Transverse colon (tissue), 4 donors: Measurements from ENCODE around the gene GTF2IRD1. TPM values are rescaled to one million over a fixed set of nuclear protein-coding genes. Genes with fewer than 3 reads are reported as not detected.

Experiments used
- DNase-seq: peaks from one replicate; pipeline ENCODE4 v3.0.0-alpha.2; 2019
- H3K27ac ChIP-seq, 4 donors: fragments of 200-600 bp; sonication (generic); 2 replicates each; pipeline ENCODE4 v1.5.1; 2016 to 2018; ENCODE audit warnings: inconsistent platforms in 4 of 4
- H3K27me3 ChIP-seq: fragments of 200-600 bp; sonication (generic); 2 replicates; pipeline ENCODE4 v1.5.1; 2017; ENCODE audit warnings: inconsistent platforms
- H3K36me3 ChIP-seq, 4 donors: fragments of 200-600 bp; sonication (generic); 2 replicates each; pipeline ENCODE4 v1.5.1; 2017 to 2019; ENCODE audit warnings: inconsistent platforms in 4 of 4
- H3K4me1 ChIP-seq, 4 donors: fragments of 200-600 bp; sonication (generic); 2 replicates each; pipeline ENCODE4 v1.5.1; 2017 to 2020; ENCODE audit warnings: inconsistent platforms in 4 of 4
- H3K4me3 ChIP-seq, 4 donors: fragments of 200-600 bp; sonication (generic); 1 replicate in 1 of 4; 2 replicates in 3 of 4; pipeline versions ENCODE4 v1.5.1 to v1.6.1; 2017 to 2019; ENCODE audit warnings: inconsistent platforms in 4 of 4
- H3K9me3 ChIP-seq, 2 donors: fragments of 200-600 bp; sonication (generic); 2 replicates each; pipeline ENCODE4 v1.5.1; 2017 to 2019; ENCODE audit warnings: inconsistent platforms in 2 of 2
- CTCF ChIP-seq, 5 experiments: fragments of 200-600 bp in 3 of 5; fragments of 450-650 bp in 2 of 5; sonication (generic) in 3 of 5; IDR thresholded peaks; 1 replicate in 2 of 5; 2 replicates in 3 of 5; pipeline ENCODE4 v1.5.1; 2016 to 2017; ENCODE audit warnings: antibody characterized with exemption in 5 of 5, inconsistent platforms in 3 of 5, mild to moderate bottlenecking in 2 of 5, moderate library complexity in 1 of 5
- EP300 ChIP-seq: sonication (generic); formaldehyde crosslinking; IDR thresholded peaks from one replicate; pipeline ENCODE4 v1.6.1; 2017; ENCODE audit warnings: antibody characterized with exemption, low read depth
- POLR2A ChIP-seq: fragments of 450-650 bp; IDR thresholded peaks from one replicate; pipeline ENCODE4 v1.6.1; 2016; ENCODE audit warnings: antibody characterized with exemption, mild to moderate bottlenecking, moderate library complexity
- POLR2AphosphoS5 ChIP-seq, 3 donors: sonication (generic); formaldehyde crosslinking; IDR thresholded peaks; one replicate each; pipeline ENCODE4 v1.6.1; 2016; ENCODE audit warnings: antibody characterized with exemption in 3 of 3
- WGBS, 2 donors: methylation state at CpG; one replicate each; pipeline ENCODE4 v1.1.5; 2018; ENCODE audit warnings: low coverage in 1 of 2; 5-methylcytosine and 5-hydroxymethylcytosine counted together
- in situ Hi-C, 4 donors: fragments of 200-750 bp; cut with MboI; loops; one replicate each; pipeline versions ENCODE4 v1.15.0 to v1.15.1; 2017; ENCODE audit warnings: low sequenced_read_pairs in 3 of 4, low pct_ligation_motif_present in 1 of 4, low pct_unique_long_range_greater_than_20kb in 1 of 4
- intact Hi-C: fragments of 100-400 bp; cut with DNase I; formaldehyde crosslinking; loops from one replicate; pipeline ENCODE4 v1.15.1; 2023; ENCODE audit warnings: low total_unique reads
- total RNA-seq, 4 donors: library from RNA; depleted of rRNA; stranded (reverse); fragments of >200 nt; gene quantifications; one replicate each; pipeline ENCODE4 v1.1.0, GENCODE V29; 2016

GTF2IRD1 gene
- total RNA-seq, 4 donors from 2014 or later: 4.6 to 22.4 (median 14.7) TPM

- H3K27ac ChIP-seq: no peak overlapping the region
- DNase-seq: no peak
Measured at GRCh38 chr7:74473116-74473515, 19.4 kb downstream of the GTF2IRD1 start.

GRCh38 chr7:74474271-74474865 lies 20.7 kb downstream of the GTF2IRD1 start:
- H3K9me3 ChIP-seq: no peaks in the 10 kb centered on the region
- no peaks in the 10 kb centered on the region for H3K27me3 ChIP-seq
- H3K4me3 ChIP-seq: no peak overlapping the region
- no peaks in the 10 kb centered on the region for H3K36me3 ChIP-seq
- DNase-seq: no peak
- intact Hi-C loops (no loop called here), in situ Hi-C loops (no loop called here)
- H3K4me1 ChIP-seq: peaks cover 30 to 40% (median 38%) of the 10 kb centered on the region in 4 donors
- WGBS, 2 donors: 91% methylated on average over 4 of the region's 4 CpGs; no CpG with 5 or more reads in 1 of the 2 donors
- no peak overlapping the region for H3K27ac ChIP-seq
- no peak for TF ChIP-seq CTCF (IDR thresholded peaks at IDR 0.05)
- no peak for TF ChIP-seq POLR2A
- no peak for TF ChIP-seq EP300
- TF ChIP-seq POLR2AphosphoS5 (IDR thresholded peaks at IDR 0.05): no peak

More at GRCh38 chr7:74473116-74473515, 19.4 kb downstream of the GTF2IRD1 start:
- no peaks in the 10 kb centered on the region for H3K27me3 ChIP-seq
- intact Hi-C loops: no loop called here
- peaks cover 17 to 27% (median 25%) of the 10 kb centered on the region in 4 donors for H3K4me1 ChIP-seq
- TF ChIP-seq POLR2AphosphoS5 (IDR thresholded peaks at IDR 0.05): no peak
- no peak for TF ChIP-seq EP300
- TF ChIP-seq POLR2A: no peak
- TF ChIP-seq CTCF (IDR thresholded peaks at IDR 0.05): no peak
- no peaks in the 10 kb centered on the region for H3K36me3 ChIP-seq
- no peak overlapping the region for H3K4me3 ChIP-seq
- in situ Hi-C loops: no loop called here
- 72% methylated on average over 5 of the region's 5 CpGs; no CpG with 5 or more reads in 1 of the 2 donors for WGBS, 2 donors
- H3K9me3 ChIP-seq: no peaks in the 10 kb centered on the region

- 51% methylated on average over 2 to 15 of the region's 15 CpGs for WGBS, 2 donors
- Histone ChIP-seq H3K27me3 (no peaks in the 10 kb centered on the region), H3K36me3 (no peaks in the 10 kb centered on the region), H3K27ac (peak overlapping the region in 3 of 4 donors; percentile 81 to 90 (median 89)), H3K9me3 (no peaks in the 10 kb centered on the region), H3K4me1 (peaks cover 40 to 50% (median 48%) of the 10 kb centered on the region in 4 donors), H3K4me3 (no peak overlapping the region)
- peak; percentile 45 for DNase-seq
- intact Hi-C loops (no loop called here), in situ Hi-C loops (no loop called here)
- TF ChIP-seq POLR2A (no peak), EP300 (no peak), POLR2AphosphoS5 (IDR thresholded peaks at IDR 0.05) (no peak), CTCF (IDR thresholded peaks at IDR 0.05) (no peak)
Measured at GRCh38 chr7:74475243-74475986, 21.7 kb downstream of the GTF2IRD1 start.

GRCh38 chr7:74475987-74476350 lies 22.3 kb downstream of the GTF2IRD1 start:
- Histone ChIP-seq H3K4me3 (no peak overlapping the region), H3K9me3 (no peaks in the 10 kb centered on the region), H3K36me3 (no peaks in the 10 kb centered on the region), H3K4me1 (peaks cover 44 to 56% (median 54%) of the 10 kb centered on the region in 4 donors), H3K27ac (peak overlapping the region; percentile 81 to 91 (median 90)), H3K27me3 (no peaks in the 10 kb centered on the region)
- in situ Hi-C loops: no loop called here
- intact Hi-C loops: no loop called here
- 63 to 70% methylated on average over 5 to 8 of the region's 8 CpGs for WGBS, 2 donors
- TF ChIP-seq EP300 (no peak), CTCF (IDR thresholded peaks at IDR 0.05) (no peak), POLR2A (no peak), POLR2AphosphoS5 (IDR thresholded peaks at IDR 0.05) (no peak)
- no peak for DNase-seq
